GM10266 (cell line): ENCODE results near the gene FAP.

Experiments
- DNase-seq: peaks from one replicate; pipeline ENCODE4 v3.0.0; 2012; ENCODE audit errors: extremely low spot score
- TF ChIP-seq, protein P1 (sequence below): IDR thresholded peaks from 2 replicates; pipeline ENCODE4 v1.5.1; 2012; ENCODE audit warnings: mild to moderate bottlenecking, low read depth; ENCODE audit not compliant: control insufficient read depth, insufficient read depth; ENCODE audit errors: missing control alignments

Gene FAP

GRCh38 chr2:162254236-162254871, 11.1 kb upstream of the FAP start:
- no peak for DNase-seq
- TF ChIP-seq, protein P1, sequence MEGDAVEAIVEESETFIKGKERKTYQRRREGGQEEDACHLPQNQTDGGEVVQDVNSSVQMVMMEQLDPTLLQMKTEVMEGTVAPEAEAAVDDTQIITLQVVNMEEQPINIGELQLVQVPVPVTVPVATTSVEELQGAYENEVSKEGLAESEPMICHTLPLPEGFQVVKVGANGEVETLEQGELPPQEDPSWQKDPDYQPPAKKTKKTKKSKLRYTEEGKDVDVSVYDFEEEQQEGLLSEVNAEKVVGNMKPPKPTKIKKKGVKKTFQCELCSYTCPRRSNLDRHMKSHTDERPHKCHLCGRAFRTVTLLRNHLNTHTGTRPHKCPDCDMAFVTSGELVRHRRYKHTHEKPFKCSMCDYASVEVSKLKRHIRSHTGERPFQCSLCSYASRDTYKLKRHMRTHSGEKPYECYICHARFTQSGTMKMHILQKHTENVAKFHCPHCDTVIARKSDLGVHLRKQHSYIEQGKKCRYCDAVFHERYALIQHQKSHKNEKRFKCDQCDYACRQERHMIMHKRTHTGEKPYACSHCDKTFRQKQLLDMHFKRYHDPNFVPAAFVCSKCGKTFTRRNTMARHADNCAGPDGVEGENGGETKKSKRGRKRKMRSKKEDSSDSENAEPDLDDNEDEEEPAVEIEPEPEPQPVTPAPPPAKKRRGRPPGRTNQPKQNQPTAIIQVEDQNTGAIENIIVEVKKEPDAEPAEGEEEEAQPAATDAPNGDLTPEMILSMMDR: no peak

DNA sequence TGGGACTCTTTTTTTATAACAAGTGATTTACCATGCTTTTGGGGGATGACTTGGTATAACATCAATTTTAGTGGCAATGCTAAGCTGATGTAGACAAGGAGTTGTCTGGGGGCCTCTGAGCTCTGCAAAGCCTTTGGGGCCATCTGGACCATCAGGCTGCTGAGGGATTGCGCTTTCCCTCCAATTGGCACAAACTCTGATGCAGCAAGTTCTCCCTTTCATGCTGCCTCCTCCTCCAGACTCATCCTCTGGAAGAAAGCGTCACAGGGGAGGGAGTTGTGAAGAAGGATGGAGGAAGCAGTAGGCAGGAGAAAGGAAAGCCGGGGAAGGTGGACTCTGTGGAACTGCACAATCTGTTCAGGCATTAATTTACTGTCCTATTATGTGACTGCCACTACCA, 10.2 kb upstream of the FAP start:
- TF ChIP-seq, protein P1: no peak
- no peak for DNase-seq

GRCh38 chr2:162252153-162252552, 8.9 kb upstream of the FAP start:
- no peak for DNase-seq
- TF ChIP-seq, protein P1: no peak

DNA sequence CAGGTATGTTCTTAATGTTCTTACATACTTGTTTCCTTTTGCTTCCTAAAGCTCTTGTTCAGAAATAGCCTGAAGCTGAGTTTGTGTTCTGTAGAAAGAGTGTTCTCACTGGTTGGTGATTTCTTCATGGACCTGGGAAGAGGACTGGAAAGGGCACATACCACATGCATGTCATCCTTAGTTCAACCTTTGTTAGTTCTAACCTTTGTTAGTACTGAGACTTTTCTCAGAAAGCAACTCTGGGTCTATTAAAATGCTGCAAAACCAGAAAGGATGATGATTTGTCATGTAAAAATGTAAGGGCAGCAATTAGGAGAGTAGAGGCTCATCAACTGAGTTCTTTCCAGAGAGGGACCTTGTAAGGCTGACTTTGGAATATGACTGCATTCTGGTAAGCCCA, 2.5 kb upstream of the FAP start:
- TF ChIP-seq, protein P1: no peak
- no peak for DNase-seq

- TF ChIP-seq, protein P1: no peak
- DNase-seq: no peak
These were observed 1.8 kb upstream of the FAP start for GRCh38 chr2:162245061-162245460.

- DNase-seq: no peak
- TF ChIP-seq, protein P1: no peak
These were observed 1.3 kb upstream of the FAP start for GRCh38 chr2:162244541-162245031.

- TF ChIP-seq, protein P1: no peak
These were observed 470 bp upstream of the FAP start for GRCh38 chr2:162243715-162244114.

More at GRCh38 chr2:162243715-162244114, 470 bp upstream of the FAP start:
- DNase-seq: no peak
